ENCODE data around the gene FBXL13.
"Not testable (repeated sequence)": the region's sequence is repeated elsewhere in the genome, so short reads cannot be mapped to it uniquely, and the experiment has no call there.

The FBXL13 gene

DNA sequence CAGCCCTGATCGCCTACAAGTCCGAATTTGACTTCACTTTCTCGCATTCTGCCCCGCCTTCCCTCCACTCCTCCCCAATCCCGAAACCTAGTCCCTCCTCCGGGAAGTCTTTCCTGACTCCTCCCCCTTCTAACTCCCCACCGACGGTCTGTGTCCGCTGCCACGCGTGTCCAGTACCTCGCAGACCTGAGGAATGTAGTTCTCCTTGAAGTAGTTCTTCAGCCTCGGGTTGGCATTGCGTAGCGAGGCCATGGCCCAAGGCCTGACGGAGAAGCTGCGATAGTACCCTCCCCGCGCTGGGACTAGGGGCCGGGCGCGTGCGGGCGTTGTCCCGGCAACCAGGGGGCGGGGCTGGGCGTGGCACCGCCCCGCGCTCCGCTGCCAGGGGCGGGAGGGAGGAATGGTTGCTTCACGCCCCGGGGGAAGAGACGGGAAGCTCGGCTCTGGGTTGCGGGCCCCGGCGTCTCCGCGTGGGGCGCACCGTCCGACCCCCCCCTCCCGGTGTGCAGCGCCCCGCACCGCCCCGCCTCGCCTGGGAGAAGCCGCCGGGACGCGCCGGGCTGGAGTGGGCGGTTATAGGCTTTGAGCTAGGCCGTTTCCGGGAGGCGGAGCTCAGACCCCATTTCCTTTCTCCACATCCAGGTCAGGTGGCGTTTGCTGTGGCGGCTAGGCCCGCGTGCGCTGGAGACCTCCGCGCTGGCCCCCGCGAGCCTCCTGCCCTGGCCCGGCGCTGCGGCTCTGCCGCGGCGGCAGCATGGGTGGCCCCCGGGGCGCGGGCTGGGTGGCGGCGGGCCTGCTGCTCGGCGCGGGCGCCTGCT lies at the start of gene FBXL13, which contains the start of gene ARMC10:
Gene FBXL13, minus strand, starts transcription at position 278 of the 818 bp plus-strand sequence.
Gene ARMC10, plus strand, starts transcription at position 622 of the 818 bp plus-strand sequence. Its CDS starts 133 bp downstream, at position 755.
- peak; percentile 81 to 91 for DNase-seq (ENCODE audit: low read depth in 1 of 2, low spot score in 1 of 2)

- DNase-seq (ENCODE audit: low read depth in 1 of 2, low spot score in 1 of 2), result no peak
Measured at GRCh38 chr7:103123529-103123928, 48.9 kb upstream of the FBXL13 start.

DNA sequence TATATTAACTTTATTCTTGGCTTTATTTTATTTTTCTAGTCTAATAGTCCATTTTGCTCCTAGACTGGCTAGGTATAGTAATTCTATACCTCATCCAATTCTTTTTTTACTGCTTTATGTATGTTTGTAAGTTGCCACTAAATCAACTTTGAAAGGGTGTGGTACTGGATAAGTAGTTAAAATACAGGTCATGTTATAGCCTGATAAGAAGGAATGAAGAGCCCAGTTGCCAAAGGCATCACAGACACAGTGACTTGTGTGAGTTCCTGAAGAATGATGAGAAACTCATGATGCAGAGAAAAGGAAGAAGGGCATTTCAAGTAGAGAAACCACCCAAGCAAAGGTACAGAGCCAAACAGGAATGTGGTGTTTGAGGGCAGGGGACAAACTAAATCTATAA lies 47.0 kb upstream of the FBXL13 start:
- no peak for DNase-seq (ENCODE audit: low read depth in 1 of 2, low spot score in 1 of 2)

- no peak for DNase-seq (ENCODE audit: low read depth in 1 of 2, low spot score in 1 of 2)
Measured at GRCh38 chr7:103120362-103120761, 45.8 kb upstream of the FBXL13 start.

- DNase-seq (ENCODE audit: low read depth in 1 of 2, low spot score in 1 of 2), result no peak
Measured at GRCh38 chr7:103119791-103120291, 45.2 kb upstream of the FBXL13 start.

GRCh38 chr7:103117465-103117864 lies 42.9 kb upstream of the FBXL13 start:
- DNase-seq (ENCODE audit: low read depth in 1 of 2, low spot score in 1 of 2), result no peak

- DNase-seq (ENCODE audit: low read depth in 1 of 2, low spot score in 1 of 2), result no peak
Measured at GRCh38 chr7:103116991-103117390, 42.4 kb upstream of the FBXL13 start.

DNA sequence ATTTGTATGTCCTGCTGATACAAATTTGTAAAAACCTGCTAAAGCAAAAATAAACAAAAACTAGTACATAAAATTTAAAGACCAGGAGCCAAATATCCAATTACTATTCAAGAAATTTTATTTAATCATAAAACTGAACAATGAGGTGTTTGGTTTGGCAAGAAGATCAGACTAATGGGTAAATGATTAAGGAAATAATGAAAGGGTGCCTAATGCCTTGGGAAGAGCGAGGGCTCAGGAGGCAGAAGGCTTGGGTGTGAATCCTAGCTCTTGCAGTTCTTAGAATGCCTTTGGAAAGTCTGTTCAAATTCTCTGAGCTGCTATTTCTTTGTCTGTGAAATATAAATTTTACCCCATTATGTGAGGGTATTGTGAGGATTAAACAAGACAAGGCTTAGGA lies 41.9 kb upstream of the FBXL13 start:
- DNase-seq (ENCODE audit: low read depth in 1 of 2, low spot score in 1 of 2), result no peak

DNA sequence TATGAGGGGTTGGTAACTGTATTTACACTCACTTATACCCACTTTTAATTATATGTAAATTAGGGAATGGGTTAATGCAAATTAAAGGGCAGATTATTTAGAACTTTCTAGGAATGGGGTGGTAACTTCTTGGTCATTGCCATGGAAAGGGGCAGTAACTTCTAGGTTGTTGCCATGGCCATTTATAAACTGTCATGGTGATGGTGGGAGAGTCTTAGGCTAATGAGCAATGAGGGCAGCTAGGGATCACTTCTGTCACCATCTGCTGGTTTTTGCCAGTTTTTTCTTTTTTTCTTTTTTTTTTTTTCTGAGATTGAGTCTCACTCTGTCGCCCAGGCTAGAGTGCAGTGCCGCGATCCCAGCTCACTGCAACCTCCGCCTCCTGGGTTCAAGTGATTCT lies 41.2 kb upstream of the FBXL13 start:
- DNase-seq (ENCODE audit: low read depth in 1 of 2, low spot score in 1 of 2), result no peak

DNA sequence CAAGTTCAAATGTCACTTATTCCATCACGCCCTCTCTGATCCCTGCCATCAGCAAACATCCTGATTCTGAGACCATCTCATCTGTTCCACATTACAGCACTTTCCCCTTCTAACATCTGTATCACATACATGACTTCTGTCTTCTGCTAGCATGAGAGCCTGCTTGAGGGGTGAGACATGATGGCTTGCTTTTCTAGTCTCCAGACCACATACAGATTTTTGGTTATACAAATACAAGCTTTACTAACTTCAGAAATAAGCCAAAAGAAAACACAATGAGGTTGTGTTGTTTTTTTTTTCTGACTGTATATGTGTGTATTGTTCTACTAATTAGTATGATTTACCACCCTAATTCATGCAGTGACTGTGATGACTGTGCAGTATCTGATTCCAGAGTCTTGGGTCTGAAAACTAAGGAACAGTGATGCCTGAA lies 40.0 kb upstream of the FBXL13 start:
- DNase-seq (ENCODE audit: low read depth in 1 of 2, low spot score in 1 of 2), result no peak

- DNase-seq (ENCODE audit: low read depth in 1 of 2, low spot score in 1 of 2), result no peak
Measured at GRCh38 chr7:103113164-103113563, 38.6 kb upstream of the FBXL13 start.

- DNase-seq (ENCODE audit: low read depth in 1 of 2, low spot score in 1 of 2), result not testable (repeated sequence)
Measured at GRCh38 chr7:103106703-103107070, 32.1 kb upstream of the FBXL13 start.

GRCh38 chr7:103106005-103106702 lies 31.6 kb upstream of the FBXL13 start:
- DNase-seq (ENCODE audit: low read depth in 1 of 2, low spot score in 1 of 2), result no peak

- no peak for DNase-seq (ENCODE audit: low read depth in 1 of 2, low spot score in 1 of 2)
Measured at GRCh38 chr7:103101543-103101942, 26.9 kb upstream of the FBXL13 start.

GRCh38 chr7:103100348-103100747 lies 25.8 kb upstream of the FBXL13 start:
- DNase-seq (ENCODE audit: low read depth in 1 of 2, low spot score in 1 of 2), result no peak

GRCh38 chr7:103097041-103097440 lies 22.4 kb upstream of the FBXL13 start:
- DNase-seq (ENCODE audit: low read depth in 1 of 2, low spot score in 1 of 2), result no peak

- not testable (repeated sequence) for DNase-seq (ENCODE audit: low read depth in 1 of 2, low spot score in 1 of 2)
Measured at GRCh38 chr7:103095558-103095957, 21.0 kb upstream of the FBXL13 start.

DNA sequence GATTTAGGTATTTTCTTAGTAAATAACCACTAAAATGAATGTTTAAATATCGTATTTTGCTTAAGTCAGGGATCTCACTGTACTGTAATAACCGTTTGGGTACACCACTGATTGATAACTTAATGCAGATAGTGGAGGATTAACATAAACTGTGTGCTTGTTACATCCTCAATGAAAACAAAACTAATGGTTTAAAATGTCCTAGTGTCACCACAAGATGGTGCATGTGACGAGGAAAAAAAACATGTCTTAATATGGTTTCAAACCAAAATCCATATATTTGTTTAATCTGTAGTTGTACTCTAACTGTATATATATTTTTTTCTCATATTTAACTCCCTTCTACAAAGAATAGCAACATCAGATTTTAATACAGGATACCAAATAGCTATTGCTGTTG lies 19.5 kb upstream of the FBXL13 start:
- no peak for DNase-seq (ENCODE audit: low read depth in 1 of 2, low spot score in 1 of 2)

- DNase-seq (ENCODE audit: low read depth in 1 of 2, low spot score in 1 of 2), result no peak
Measured at GRCh38 chr7:103093429-103093828, 18.8 kb upstream of the FBXL13 start.

- DNase-seq (ENCODE audit: low read depth in 1 of 2, low spot score in 1 of 2), result not testable (repeated sequence)
Measured at GRCh38 chr7:103092321-103092720, 17.7 kb upstream of the FBXL13 start.

DNA sequence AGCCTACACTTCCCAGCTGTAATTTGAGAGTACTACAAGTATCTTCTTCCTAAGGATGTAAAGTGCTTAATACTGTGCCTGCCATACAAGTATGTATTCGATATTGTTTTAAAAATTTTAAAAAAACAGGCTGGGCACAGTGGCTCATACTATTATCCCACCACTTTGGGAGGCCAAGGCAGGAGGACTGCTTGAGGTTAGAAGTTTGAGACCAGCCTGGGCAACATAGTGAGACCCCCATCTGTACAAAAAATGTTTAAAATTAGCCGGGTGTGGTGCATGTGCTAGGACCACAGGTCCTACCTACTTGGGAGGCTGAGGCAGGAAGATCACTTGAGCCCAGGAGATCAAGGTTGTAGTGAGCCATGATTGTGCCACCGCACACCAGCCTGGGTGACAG lies 8.6 kb upstream of the FBXL13 start:
- DNase-seq (ENCODE audit: low read depth in 1 of 2, low spot score in 1 of 2), result no peak

- DNase-seq (ENCODE audit: low read depth in 1 of 2, low spot score in 1 of 2), result no peak
Measured at GRCh38 chr7:103082497-103082896, 7.9 kb upstream of the FBXL13 start.
